ENCODE measurements around the gene TBL1XR1. TPM values are rescaled to one million over a fixed set of nuclear protein-coding genes. Genes with fewer than 3 reads are reported as not detected.
A peak's percentile ranks its signal among the peaks of the same experiment; 100 is the strongest.

TBL1XR1 gene
- total RNA-seq, 2 experiments from 2014 or later, result 63.2 to 67.8 TPM

GRCh38 chr3:177045767-177046166 lies 151.5 kb downstream of the TBL1XR1 start:
- DNase-seq (no peak), ATAC-seq (ENCODE audit: poor library complexity) (no peak)
- H3K4me1 Mint-ChIP-seq (ENCODE audit: low read depth), result peaks cover 33% of the 10 kb centered on the region
- no peak for TF ChIP-seq CTCF (IDR thresholded peaks at IDR 0.05)
- H3K36me3 ChIP-seq (ENCODE audit: insufficient read depth, low read length), result peaks cover 73% of the 10 kb centered on the region
- no peaks in the 10 kb centered on the region for H3K9me3 Mint-ChIP-seq
- H3K27ac ChIP-seq (ENCODE audit: low read depth in 1 of 2, low read length in 2 of 2), result no peak overlapping the region
- peaks cover 97% of the 10 kb centered on the region for H3K36me3 Mint-ChIP-seq (ENCODE audit: low read depth)
- POLR2A ChIA-PET, result no interaction called here
- intact Hi-C loops (cut with DNase I, micrococcal nuclease), result loop anchor here in 1 of 2 experiments (5.0 to 10.0 kb wide), 3 partner anchors 627 to 1277 kb away; no protein-coding TSS in a partner anchor
- H3K4me3 ChIP-seq (ENCODE audit: low read length), result no peak overlapping the region
- no peak overlapping the region for H3K4me3 Mint-ChIP-seq
- H3K27me3 Mint-ChIP-seq, result no peaks in the 10 kb centered on the region
- CTCF ChIA-PET, result no interaction called here
- no peak overlapping the region for H3K27ac Mint-ChIP-seq
- H3K4me1 ChIP-seq (ENCODE audit: insufficient read depth, low read length), result peaks cover 9% of the 10 kb centered on the region
- no peaks in the 10 kb centered on the region for H3K9me3 ChIP-seq (ENCODE audit: control insufficient read depth in 1 of 2, insufficient read depth in 1 of 2, low read length in 2 of 2)
- no peaks in the 10 kb centered on the region for H3K27me3 ChIP-seq (ENCODE audit: control insufficient read depth in 1 of 2, insufficient read depth in 2 of 2, low read length in 2 of 2)

- Mint-ChIP-seq H3K36me3 (ENCODE audit: low read depth) (peaks cover 97% of the 10 kb centered on the region), H3K27ac (no peak overlapping the region), H3K4me3 (no peak overlapping the region), H3K27me3 (no peaks in the 10 kb centered on the region), H3K4me1 (ENCODE audit: low read depth) (peaks cover 35% of the 10 kb centered on the region), H3K9me3 (no peaks in the 10 kb centered on the region)
- intact Hi-C loops (cut with DNase I, micrococcal nuclease), result loop anchor here in 1 of 2 experiments (5.0 to 10.0 kb wide), 3 partner anchors 627 to 1277 kb away; no protein-coding TSS in a partner anchor
- TF ChIP-seq CTCF (IDR thresholded peaks at IDR 0.05), result no peak
- H3K36me3 ChIP-seq (ENCODE audit: insufficient read depth, low read length), result peaks cover 71% of the 10 kb centered on the region
- no peaks in the 10 kb centered on the region for H3K27me3 ChIP-seq (ENCODE audit: control insufficient read depth in 1 of 2, insufficient read depth in 2 of 2, low read length in 2 of 2)
- H3K9me3 ChIP-seq (ENCODE audit: control insufficient read depth in 1 of 2, insufficient read depth in 1 of 2, low read length in 2 of 2), result no peaks in the 10 kb centered on the region
- H3K27ac ChIP-seq (ENCODE audit: low read depth in 1 of 2, low read length in 2 of 2), result no peak overlapping the region
- DNase-seq (no peak), ATAC-seq (ENCODE audit: poor library complexity) (no peak)
- H3K4me1 ChIP-seq (ENCODE audit: insufficient read depth, low read length), result peaks cover 9% of the 10 kb centered on the region
- ChIA-PET CTCF (no interaction called here), POLR2A (no interaction called here)
- no peak overlapping the region for H3K4me3 ChIP-seq (ENCODE audit: low read length)
Observed at GRCh38 chr3:177045222-177045621, 152.1 kb downstream of the TBL1XR1 start.

GRCh38 chr3:177041730-177042551 lies 155.3 kb downstream of the TBL1XR1 start:
- Histone ChIP-seq H3K27ac (ENCODE audit: low read depth in 1 of 2, low read length in 2 of 2) (no peak overlapping the region), H3K9me3 (ENCODE audit: control insufficient read depth in 1 of 2, insufficient read depth in 1 of 2, low read length in 2 of 2) (no peaks in the 10 kb centered on the region), H3K4me1 (ENCODE audit: insufficient read depth, low read length) (peaks cover 9% of the 10 kb centered on the region), H3K36me3 (ENCODE audit: insufficient read depth, low read length) (peaks cover 69% of the 10 kb centered on the region), H3K4me3 (ENCODE audit: low read length) (no peak overlapping the region), H3K27me3 (ENCODE audit: control insufficient read depth in 1 of 2, insufficient read depth in 2 of 2, low read length in 2 of 2) (no peaks in the 10 kb centered on the region)
- intact Hi-C loops (cut with DNase I, micrococcal nuclease), result loop anchor here in 1 of 2 experiments (10.0 kb wide), 1 partner anchor 1113 kb away; no protein-coding TSS in a partner anchor
- ATAC-seq (ENCODE audit: poor library complexity), result no peak
- ChIA-PET POLR2A (no interaction called here), CTCF (no interaction called here)
- Mint-ChIP-seq H3K4me1 (ENCODE audit: low read depth) (peaks cover 36% of the 10 kb centered on the region), H3K36me3 (ENCODE audit: low read depth) (peaks cover 97% of the 10 kb centered on the region), H3K9me3 (no peaks in the 10 kb centered on the region), H3K27ac (peak overlapping the region; percentile 21), H3K27me3 (no peaks in the 10 kb centered on the region), H3K4me3 (no peak overlapping the region)
- DNase-seq, result no peak
- TF ChIP-seq CTCF (IDR thresholded peaks at IDR 0.05), result no peak

All from CD4-positive, alpha-beta T cell (primary cell).